Endodermal cell (in vitro differentiated cells): ENCODE results near the gene ADH6. TPM values are rescaled to one million over a fixed set of nuclear protein-coding genes. Genes with fewer than 3 reads are reported as not detected.

ENCODE experiments used
- DNase-seq: peaks from one replicate; pipeline ENCODE4 v3.0.0-alpha.2; 2017
- H3K27ac ChIP-seq: 2 replicates; pipeline ENCODE4 v1.5.1; 2013; ENCODE audit warnings: mild to moderate bottlenecking, low read depth, low read length, moderate library complexity
- H3K27me3 ChIP-seq: 2 replicates; pipeline ENCODE4 v1.6.1; 2013; ENCODE audit warnings: mild to moderate bottlenecking, low read length, moderate library complexity; ENCODE audit not compliant: insufficient read depth, control insufficient read depth, poor library complexity, severe bottlenecking
- H3K36me3 ChIP-seq: 2 replicates; pipeline ENCODE4 v1.7.0; 2013; ENCODE audit warnings: mild to moderate bottlenecking, low read length, moderate library complexity; ENCODE audit not compliant: control insufficient read depth, insufficient read depth
- H3K4me1 ChIP-seq: one replicate; pipeline ENCODE4 v1.7.0; 2013; ENCODE audit warnings: low read length; ENCODE audit not compliant: control insufficient read depth, insufficient read depth
- H3K4me3 ChIP-seq: 2 replicates; pipeline ENCODE4 v1.5.1; 2013; ENCODE audit warnings: mild to moderate bottlenecking, low read length, moderate library complexity
- H3K9ac ChIP-seq: 2 replicates; pipeline ENCODE4 v1.6.1; 2013; ENCODE audit warnings: mild to moderate bottlenecking, low read length, moderate library complexity; ENCODE audit not compliant: poor library complexity, severe bottlenecking; ENCODE audit errors: extremely low read depth
- H3K9me3 ChIP-seq: 2 replicates; pipeline ENCODE4 v1.6.1; 2013; ENCODE audit warnings: mild to moderate bottlenecking, low read length, moderate library complexity; ENCODE audit not compliant: control insufficient read depth
- H3K27ac Mint-ChIP-seq: 2 replicates; pipeline ENCODE4 v1.8.0; 2020; ENCODE audit warnings: mixed read lengths
- H3K27me3 Mint-ChIP-seq: 2 replicates; pipeline ENCODE4 v1.8.0; 2021; ENCODE audit warnings: mild to moderate bottlenecking, mixed read lengths; ENCODE audit not compliant: insufficient read depth
- H3K36me3 Mint-ChIP-seq: 2 replicates; pipeline ENCODE4 v1.8.0; 2020; ENCODE audit warnings: low read depth, mixed read lengths
- H3K4me1 Mint-ChIP-seq: 2 replicates; pipeline ENCODE4 v1.8.0; 2020; ENCODE audit warnings: mixed read lengths
- H3K4me3 Mint-ChIP-seq: 2 replicates; pipeline ENCODE4 v1.8.0; 2020; ENCODE audit warnings: mild to moderate bottlenecking, moderate library complexity, mixed read lengths
- H3K9me3 Mint-ChIP-seq: 2 replicates; pipeline ENCODE4 v1.8.0; 2020; ENCODE audit warnings: mild to moderate bottlenecking, mixed read lengths
- CTCF ChIP-seq: fragments of 200-600 bp; sonication (generic); conservative IDR thresholded peaks from 2 replicates; pipeline ENCODE4 v1.5.0; 2021; ENCODE audit warnings: antibody characterized with exemption, mild to moderate bottlenecking
- WGBS, 2 experiments: methylation state at CpG; one replicate each; pipeline versions ENCODE4 v1.1.5 to v1.1.7; 2013; ENCODE audit warnings: missing lambda C conversion rate in 2 of 2, mixed read lengths in 1 of 2; ENCODE audit not compliant: insufficient coverage in 1 of 2, insufficient read length in 1 of 2; 5-methylcytosine and 5-hydroxymethylcytosine counted together
- total RNA-seq, 2 donors: library from RNA; stranded (reverse); fragmentation: NEBNext Ultra II Directional in 1 of 2; extraction: Animal tissue kit (Norgen Biotek cat#: 25700) in 1 of 2; gene quantifications; 2 replicates in 1 of 2; 3 replicates in 1 of 2; pipeline ENCODE4 v1.2.1, GENCODE V29; 2021

The ADH6 gene
- total RNA-seq, 2 donors from 2014 or later, result not detected

DNA sequence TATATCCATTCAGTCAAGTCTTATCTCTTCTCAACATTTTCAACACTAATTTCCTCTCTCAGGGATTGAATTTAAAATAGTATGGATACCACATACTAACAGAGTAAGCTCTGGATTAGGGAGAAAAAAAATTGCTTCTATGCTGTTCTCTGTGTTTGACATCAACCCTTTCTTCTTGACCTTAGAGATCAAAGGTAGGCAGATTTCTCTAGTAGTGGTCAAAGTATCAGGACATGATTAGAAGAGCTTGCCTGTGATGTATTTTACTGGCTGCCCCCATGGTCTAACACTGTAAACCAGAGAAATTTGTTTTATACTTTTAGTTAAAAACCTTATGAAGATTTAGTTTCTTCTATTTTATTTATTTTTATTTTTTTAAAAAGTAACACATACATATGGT lies 8.3 kb downstream of the ADH6 start:
- no peak overlapping the region for H3K27ac Mint-ChIP-seq
- no peak for DNase-seq
- Histone ChIP-seq H3K4me3 (no peak overlapping the region), H3K36me3 (no peaks in the 10 kb centered on the region), H3K27ac (no peak overlapping the region), H3K9ac (no peak overlapping the region), H3K27me3 (no peaks in the 10 kb centered on the region), H3K9me3 (no peaks in the 10 kb centered on the region), H3K4me1 (no peaks in the 10 kb centered on the region)
- H3K27me3 Mint-ChIP-seq, result no peaks in the 10 kb centered on the region
- no peaks in the 10 kb centered on the region for H3K9me3 Mint-ChIP-seq
- peaks cover 2% of the 10 kb centered on the region for H3K4me1 Mint-ChIP-seq
- H3K4me3 Mint-ChIP-seq, result no peak overlapping the region
- TF ChIP-seq CTCF, result no peak
- no peaks in the 10 kb centered on the region for H3K36me3 Mint-ChIP-seq

GRCh38 chr4:99209671-99210070 lies 9.4 kb downstream of the ADH6 start:
- TF ChIP-seq CTCF, result no peak
- Mint-ChIP-seq H3K4me1 (peaks cover 2% of the 10 kb centered on the region), H3K27ac (no peak overlapping the region), H3K4me3 (no peak overlapping the region), H3K36me3 (no peaks in the 10 kb centered on the region), H3K27me3 (no peaks in the 10 kb centered on the region), H3K9me3 (no peaks in the 10 kb centered on the region)
- Histone ChIP-seq H3K4me3 (no peak overlapping the region), H3K27me3 (no peaks in the 10 kb centered on the region), H3K36me3 (no peaks in the 10 kb centered on the region), H3K9me3 (no peaks in the 10 kb centered on the region), H3K27ac (no peak overlapping the region), H3K9ac (no peak overlapping the region), H3K4me1 (no peaks in the 10 kb centered on the region)
- 100% methylated on average over 1 of the region's 1 CpG for WGBS, 2 experiments
- DNase-seq, result no peak

- Histone ChIP-seq H3K4me1 (no peaks in the 10 kb centered on the region), H3K36me3 (no peaks in the 10 kb centered on the region), H3K27ac (no peak overlapping the region), H3K4me3 (no peak overlapping the region), H3K9ac (no peak overlapping the region), H3K27me3 (no peaks in the 10 kb centered on the region), H3K9me3 (no peaks in the 10 kb centered on the region)
- H3K4me3 Mint-ChIP-seq, result no peak overlapping the region
- WGBS, 2 experiments, result 92% methylated on average over 2 of the region's 2 CpGs; no CpG with 5 or more reads in 1 of the 2 experiments
- no peak overlapping the region for H3K27ac Mint-ChIP-seq
- no peaks in the 10 kb centered on the region for H3K27me3 Mint-ChIP-seq
- no peaks in the 10 kb centered on the region for H3K36me3 Mint-ChIP-seq
- TF ChIP-seq CTCF, result no peak
- H3K4me1 Mint-ChIP-seq, result peaks cover 2% of the 10 kb centered on the region
- no peak for DNase-seq
- no peaks in the 10 kb centered on the region for H3K9me3 Mint-ChIP-seq
Observed at GRCh38 chr4:99208719-99209075, 10.3 kb downstream of the ADH6 start.
